Suppressor macrophage treated with lipopolysaccharide for 1 hour (primary cell): Measurements from ENCODE around the gene SORCS3.

Source experiments
- DNase-seq, 3 donors: peaks; one replicate each; pipeline ENCODE4 v3.0.0-alpha.2; 2020 to 2022

SORCS3 gene

DNA sequence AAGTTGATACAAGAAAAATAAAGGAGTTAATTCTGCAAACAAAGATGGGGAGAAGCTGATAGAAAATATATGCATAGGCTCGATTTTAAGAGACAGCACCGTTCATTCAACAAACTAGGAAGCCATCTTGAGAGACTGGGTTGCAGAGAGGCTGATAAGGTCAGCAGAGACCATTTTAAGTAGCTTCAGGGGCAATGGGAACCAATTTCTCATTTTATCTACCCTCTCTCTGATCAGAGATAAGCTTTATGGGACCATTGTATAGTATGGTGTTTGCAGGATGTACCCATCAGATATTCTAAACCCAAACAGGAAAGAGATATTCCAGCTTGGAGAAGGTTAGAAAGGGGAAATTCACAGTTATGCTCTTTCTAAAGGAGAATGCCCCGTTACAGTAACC, 499.5 kb downstream of the SORCS3 start:
- no peak for DNase-seq

DNA sequence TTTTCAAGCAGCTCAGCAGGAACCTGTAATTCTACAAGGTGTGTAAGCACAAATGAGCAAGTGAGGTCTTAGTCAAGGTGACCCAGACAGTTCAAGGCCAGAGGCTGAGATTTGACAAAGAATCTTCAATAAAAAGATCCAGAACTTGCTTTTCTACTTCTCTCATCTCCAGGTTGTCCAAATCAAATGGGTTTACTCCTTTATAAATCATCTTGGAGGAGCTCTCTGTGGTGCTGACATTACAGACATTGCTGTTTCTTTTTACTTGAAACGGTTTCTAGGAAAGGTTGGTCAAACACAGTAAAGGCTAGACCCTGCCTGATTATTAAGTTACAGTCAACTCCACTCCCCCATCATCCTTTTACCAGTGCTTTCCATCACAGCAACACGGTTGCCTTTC, 504.6 kb downstream of the SORCS3 start:
- no peak for DNase-seq

GRCh38 chr10:105146436-105146835, 505.3 kb downstream of the SORCS3 start:
- DNase-seq, result no peak

DNA sequence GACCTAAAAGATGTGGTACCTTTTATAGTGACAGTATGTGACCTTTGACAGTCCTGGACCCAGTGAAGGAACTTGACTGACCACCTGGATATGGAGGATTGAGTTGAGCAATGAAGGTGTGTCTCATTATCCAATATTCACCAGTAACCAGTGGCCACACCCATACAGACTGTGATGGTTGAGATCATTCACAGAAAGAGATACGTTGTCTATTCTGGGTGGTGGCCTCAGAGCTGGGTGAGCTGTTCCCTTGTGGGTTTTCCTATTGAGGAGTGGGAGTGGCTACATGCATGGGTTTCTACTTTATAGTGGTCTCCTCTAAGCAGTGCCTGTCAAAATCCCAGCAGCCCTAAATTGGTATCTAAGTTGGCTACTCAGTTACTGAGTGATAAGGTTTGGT, 507.4 kb downstream of the SORCS3 start:
- no peak for DNase-seq

GRCh38 chr10:105148921-105149320, 507.8 kb downstream of the SORCS3 start:
- DNase-seq, result no peak

- DNase-seq, result no peak
These were observed 508.3 kb downstream of the SORCS3 start for GRCh38 chr10:105149371-105149891.

DNA sequence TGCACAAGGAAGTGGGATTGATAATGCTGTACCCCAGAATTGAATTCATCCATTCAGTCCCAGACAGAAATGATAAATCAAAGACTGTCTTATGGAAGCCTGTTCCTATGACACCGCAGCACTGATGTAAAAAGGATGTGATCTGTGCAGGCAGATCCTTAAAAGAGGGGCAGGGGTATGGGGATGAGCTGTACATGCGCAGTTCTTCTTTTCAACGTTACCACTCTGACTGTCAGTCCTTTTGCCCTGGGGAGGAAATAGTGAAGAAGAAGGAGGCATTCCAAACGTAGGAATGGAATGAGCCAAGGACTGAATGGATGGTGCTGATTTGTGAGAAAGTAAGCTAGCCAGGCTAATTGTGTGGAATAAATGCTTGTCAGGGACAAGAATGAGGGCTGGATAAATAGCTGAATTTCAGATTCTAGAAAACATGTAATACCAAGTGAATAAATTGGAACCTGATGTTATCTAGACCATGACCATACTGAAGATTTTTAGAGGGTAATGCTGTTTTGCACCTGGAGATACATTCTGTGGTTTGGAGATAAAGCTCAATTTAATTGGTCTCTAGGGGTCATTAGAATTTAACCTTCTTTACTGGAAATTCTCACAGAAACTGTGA, 509.3 kb downstream of the SORCS3 start:
- no peak for DNase-seq

GRCh38 chr10:105154736-105155135, 513.6 kb downstream of the SORCS3 start:
- no peak for DNase-seq

DNA sequence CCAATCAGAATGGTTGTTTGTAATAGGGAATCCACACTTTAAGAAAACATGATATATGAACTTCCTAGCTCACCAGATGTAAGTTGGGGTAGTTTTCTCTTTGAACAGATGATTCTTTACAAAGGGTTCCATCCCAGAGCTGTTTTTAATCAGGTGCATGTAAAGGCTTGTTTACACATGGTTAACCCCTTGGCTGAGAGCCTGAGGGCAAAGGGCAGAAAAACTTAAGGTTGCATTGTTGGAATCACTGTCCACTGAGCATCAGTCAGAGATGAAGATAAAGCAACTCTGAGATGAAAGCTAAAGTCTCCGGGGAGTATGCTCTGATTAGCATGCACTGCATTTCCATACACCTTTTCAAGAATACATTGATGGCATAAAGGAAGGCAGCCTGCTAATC, 518.2 kb downstream of the SORCS3 start:
- no peak for DNase-seq

GRCh38 chr10:105161149-105161548, 520.1 kb downstream of the SORCS3 start:
- no peak for DNase-seq

DNA sequence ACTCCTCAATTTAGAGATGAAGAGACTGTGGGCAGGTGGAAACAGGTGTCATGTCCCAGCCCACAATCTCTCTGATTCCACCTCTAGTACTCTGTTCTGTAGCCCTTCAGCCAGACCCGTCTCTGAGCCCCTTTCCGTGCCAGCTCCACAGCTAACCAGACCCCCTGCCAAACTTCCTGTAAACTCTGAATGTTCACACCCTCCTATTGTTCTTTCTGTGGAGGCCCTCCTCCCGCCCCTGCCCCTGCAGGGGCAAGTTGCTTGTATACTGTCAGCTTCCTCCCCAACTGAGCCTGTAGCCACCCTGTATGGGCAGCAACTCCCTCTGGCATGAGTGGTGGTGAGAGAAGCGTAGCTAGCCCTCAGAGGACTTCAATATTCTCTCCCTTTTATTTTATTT, 520.7 kb downstream of the SORCS3 start:
- no peak for DNase-seq

GRCh38 chr10:105170521-105170920, 529.4 kb downstream of the SORCS3 start:
- DNase-seq, result no peak

DNA sequence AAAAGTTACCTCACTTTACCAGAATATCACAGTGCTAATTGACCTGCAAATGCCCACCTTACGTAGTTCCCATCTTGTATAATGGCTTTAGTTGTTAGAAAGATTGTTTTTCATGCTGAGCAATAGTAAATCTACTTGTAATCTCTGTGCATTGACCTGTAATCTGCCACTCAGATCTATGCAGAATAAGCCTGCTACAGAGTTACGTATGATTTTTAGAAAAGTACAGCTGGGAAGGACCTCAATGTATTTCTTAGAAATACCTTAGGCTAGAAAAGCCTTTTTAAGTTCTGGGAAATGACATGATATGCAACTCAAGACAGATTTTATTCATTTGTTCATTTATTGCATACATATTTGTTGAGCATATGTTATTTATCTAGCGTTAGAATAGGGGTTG, 530.9 kb downstream of the SORCS3 start:
- DNase-seq, result no peak

DNA sequence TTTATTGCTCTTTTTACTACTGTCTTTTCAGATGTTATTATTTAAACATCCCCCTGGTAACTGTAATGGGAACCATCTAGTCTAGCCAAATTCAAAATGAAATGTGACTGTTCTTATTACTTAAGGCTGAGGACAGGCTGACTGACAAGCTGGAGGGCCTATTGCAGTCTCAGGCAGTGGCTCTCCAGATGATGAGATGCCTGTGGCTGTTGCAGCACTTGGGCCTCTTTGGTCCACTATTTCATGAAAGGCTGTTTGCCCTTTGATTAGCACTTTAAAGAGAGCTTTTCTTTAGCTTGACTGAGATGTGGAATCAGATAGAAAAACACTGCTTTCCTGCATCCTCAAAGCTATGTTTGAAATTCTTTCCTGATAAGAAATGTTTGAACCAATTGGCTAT, 540.5 kb downstream of the SORCS3 start:
- DNase-seq, result no peak

DNA sequence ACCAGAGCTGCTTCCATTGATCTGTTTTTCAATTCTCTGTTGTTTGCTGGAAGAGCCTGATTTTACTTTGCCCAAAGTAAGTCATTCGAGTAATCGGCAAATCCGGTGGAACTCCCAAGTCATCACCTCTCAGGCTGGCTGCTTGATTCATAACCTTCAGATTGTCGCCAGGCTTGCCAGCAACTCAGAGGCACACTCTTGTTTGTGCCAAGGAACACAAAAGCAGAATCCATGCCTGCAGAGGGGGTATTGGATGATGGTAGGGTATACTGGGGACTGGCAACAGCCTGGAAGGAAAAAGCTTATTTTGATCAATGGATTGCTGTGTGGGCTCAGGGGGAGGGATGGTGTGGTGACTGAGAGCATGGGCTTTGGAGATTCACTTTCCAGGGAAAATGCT, 542.4 kb downstream of the SORCS3 start:
- DNase-seq, result no peak

DNA sequence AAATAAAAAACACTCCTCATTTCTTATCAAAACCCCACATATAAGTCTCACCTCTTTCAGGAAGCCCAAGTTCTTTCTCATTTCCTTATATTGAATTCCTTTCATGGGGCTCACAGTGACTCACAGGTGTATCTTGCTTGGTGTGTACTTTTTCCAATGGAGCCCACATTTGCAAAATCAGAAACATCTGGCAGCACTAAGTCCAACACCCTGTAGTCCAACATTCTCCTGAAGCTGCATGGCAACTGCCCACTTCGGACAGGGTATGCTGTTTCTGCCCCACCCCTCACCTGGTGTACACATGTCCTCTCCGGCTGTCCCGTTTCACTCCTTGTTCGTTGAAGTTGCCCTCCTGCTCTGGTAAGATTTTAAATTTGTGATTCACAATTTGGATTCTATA, 544.1 kb downstream of the SORCS3 start:
- no peak for DNase-seq

DNA sequence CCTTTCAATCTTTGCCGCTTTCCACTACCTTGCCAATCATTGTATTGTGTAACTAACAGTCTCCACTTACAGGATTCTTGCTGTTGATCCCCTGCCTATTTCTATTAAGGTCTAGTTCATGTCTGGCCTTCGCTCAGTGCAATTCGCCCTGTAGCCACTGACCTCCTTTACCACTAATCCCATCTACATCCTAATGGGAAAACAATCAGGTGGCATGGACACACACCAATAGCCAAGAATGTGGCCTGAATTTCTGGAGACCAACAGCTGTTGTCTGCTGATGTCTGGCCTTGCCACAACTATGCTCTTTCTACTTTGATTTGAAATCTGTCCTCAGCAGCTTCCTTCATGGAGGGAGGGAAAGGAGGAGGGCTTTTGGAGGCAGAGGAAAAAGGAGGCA, 546.2 kb downstream of the SORCS3 start:
- no peak for DNase-seq

DNA sequence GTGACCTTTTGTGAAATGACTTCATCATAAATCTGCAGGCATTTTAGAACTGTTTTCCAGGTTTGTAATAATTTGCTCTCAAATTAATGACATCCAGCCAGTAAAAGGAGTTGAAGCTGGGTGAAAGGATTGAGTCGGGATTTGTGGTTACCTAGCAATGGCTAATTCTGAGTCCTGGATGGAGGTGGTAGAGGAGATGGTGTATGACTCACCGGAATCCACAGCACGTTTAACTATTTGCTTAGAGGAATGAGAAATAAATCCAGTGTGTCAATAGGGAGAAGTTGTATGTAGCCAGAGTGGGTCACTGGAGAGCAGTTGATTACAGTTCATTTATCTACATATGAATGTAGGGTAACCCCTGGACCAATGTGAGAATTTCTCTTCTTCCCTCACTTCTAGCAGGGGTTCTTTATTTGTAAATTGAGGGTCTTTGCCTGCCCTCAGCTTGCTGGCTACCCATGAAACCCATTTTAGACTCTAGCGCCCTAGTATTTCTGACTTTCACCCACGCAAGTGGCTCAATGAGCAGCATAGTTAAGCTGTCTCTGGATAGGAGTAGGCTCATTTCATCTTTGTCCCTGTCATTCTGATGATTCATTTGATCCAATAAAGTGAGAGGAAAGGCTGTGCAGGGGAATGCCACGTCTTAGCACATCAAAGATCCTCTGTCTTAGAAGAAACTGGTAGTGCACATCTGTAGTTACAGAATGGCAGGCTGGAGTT, 547.8 kb downstream of the SORCS3 start:
- DNase-seq, result no peak

- no peak for DNase-seq
These were observed 548.3 kb downstream of the SORCS3 start for GRCh38 chr10:105189463-105189800.

GRCh38 chr10:105192146-105192545, 551.1 kb downstream of the SORCS3 start:
- no peak for DNase-seq

DNA sequence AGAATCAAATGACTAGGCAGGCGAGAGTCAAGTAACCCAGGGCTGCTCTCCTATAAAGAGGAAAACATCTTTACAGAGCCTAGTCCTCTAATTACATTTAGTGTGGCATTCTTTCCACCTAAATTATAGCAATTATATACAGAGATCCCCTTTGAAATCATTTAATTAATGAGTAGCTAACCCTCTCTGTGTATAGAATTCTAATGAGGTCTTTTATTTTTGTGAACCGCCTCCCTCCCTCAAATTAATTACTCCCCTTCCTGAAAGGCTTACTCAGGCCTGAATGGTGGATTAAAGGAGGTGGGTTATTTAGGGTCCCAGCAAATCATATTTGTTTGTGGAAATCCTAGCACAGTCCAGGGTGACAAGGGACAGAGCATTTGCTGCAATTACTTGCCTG, 551.8 kb downstream of the SORCS3 start:
- no peak for DNase-seq

DNA sequence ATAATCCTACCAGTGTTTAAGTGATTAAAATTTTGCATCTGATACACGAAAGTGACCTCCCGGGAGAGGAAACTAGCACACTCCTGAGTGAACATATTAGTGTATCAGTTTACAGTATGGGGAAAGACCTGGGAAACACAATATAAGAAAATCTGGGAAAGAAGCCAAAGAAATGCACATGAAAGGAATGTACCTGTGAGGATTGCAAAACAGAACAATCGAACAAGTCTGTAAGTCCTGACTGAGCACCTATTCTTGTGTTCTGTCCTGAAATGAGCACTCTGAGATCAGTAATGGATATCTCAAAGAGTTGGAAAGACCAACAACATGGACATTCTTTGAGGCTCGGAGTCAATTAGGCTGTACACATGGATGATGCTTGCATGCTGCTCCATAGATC, 554.7 kb downstream of the SORCS3 start:
- no peak for DNase-seq

- DNase-seq, result no peak
These were observed 556.7 kb downstream of the SORCS3 start for GRCh38 chr10:105197598-105198364.

GRCh38 chr10:105206616-105207015, 565.5 kb downstream of the SORCS3 start:
- DNase-seq, result no peak
